ENCODE results near the gene TNNC2. TPM values are rescaled to one million over a fixed set of nuclear protein-coding genes. Genes with fewer than 3 reads are reported as not detected.

TNNC2 gene
- total and polyA plus RNA-seq, 2 of the 13 experiments (the other 11 are each of a cell fraction or from before 2014, with no cell fraction given): 1.8 to 4.7 TPM

DNA sequence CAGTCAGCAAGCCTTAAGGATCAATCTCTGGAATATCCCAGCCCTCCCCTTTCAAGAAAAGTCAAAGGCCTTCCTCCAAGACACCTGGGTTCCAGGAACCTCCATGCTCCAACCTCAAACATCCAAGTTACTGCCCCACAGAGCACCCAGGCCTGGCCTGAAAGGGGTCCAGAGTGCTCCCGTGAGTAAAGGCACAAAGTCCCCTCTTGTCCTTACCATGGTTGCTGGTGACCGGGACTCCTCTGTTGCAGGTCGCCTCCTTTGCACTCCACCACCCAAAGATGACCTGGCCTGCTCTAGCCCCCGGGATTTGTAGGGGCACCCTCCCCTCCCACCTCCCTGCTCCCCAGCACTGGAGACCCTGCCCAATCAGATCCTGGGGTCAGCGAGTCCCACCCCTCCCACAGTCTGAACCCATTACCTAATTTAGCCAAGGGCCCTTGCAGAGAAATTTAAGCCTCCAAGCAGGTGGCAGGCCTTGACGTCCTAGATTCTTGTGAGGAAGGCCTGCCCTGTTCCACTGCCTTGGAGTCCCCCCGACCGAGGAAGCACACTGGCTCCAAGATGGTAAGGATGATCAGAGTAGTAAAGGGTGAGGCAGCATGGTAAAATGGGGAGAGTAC, at the start of gene TNNC2 (continued):
- TF ChIP-seq, protein P1, sequence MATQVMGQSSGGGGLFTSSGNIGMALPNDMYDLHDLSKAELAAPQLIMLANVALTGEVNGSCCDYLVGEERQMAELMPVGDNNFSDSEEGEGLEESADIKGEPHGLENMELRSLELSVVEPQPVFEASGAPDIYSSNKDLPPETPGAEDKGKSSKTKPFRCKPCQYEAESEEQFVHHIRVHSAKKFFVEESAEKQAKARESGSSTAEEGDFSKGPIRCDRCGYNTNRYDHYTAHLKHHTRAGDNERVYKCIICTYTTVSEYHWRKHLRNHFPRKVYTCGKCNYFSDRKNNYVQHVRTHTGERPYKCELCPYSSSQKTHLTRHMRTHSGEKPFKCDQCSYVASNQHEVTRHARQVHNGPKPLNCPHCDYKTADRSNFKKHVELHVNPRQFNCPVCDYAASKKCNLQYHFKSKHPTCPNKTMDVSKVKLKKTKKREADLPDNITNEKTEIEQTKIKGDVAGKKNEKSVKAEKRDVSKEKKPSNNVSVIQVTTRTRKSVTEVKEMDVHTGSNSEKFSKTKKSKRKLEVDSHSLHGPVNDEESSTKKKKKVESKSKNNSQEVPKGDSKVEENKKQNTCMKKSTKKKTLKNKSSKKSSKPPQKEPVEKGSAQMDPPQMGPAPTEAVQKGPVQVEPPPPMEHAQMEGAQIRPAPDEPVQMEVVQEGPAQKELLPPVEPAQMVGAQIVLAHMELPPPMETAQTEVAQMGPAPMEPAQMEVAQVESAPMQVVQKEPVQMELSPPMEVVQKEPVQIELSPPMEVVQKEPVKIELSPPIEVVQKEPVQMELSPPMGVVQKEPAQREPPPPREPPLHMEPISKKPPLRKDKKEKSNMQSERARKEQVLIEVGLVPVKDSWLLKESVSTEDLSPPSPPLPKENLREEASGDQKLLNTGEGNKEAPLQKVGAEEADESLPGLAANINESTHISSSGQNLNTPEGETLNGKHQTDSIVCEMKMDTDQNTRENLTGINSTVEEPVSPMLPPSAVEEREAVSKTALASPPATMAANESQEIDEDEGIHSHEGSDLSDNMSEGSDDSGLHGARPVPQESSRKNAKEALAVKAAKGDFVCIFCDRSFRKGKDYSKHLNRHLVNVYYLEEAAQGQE (IDR thresholded peaks at IDR 0.05; ENCODE audit: borderline replicate concordance in 1 of 2, low read depth in 1 of 2, low read length in 2 of 2): no peak
- TF ChIP-seq IRF2 (CRISPR knock-in tag; IDR thresholded peaks at IDR 0.05) (no peak), POGZ (CRISPR knock-in tag; IDR thresholded peaks at IDR 0.05) (0 out of 2 replicates have a peak, but pooled peaks have one; percentile 22), PITX1 (CRISPR knock-in tag; IDR thresholded peaks at IDR 0.05) (no peak), ASH2L (IDR thresholded peaks at IDR 0.05; ENCODE audit: insufficient read length, low read depth, low read length) (peak; percentile 43), MAFF (IDR thresholded peaks at IDR 0.05; ENCODE audit: low read depth, low read length) (no peak), TAF15 (IDR thresholded peaks at IDR 0.05; ENCODE audit: low read depth, low read length, poor library complexity, severe bottlenecking) (no peak), KLF11 (CRISPR knock-in tag; IDR thresholded peaks at IDR 0.05) (no peak), ELF1 (CRISPR knock-in tag; IDR thresholded peaks at IDR 0.05) (0 out of 2 replicates have a peak, but pooled peaks have one; percentile 1), RAD21 (CRISPR knock-in tag; IDR thresholded peaks at IDR 0.05) (peak; percentile 1; the same call in 1 of the 2 replicates), TCF12 (IDR thresholded peaks at IDR 0.05) (no peak), TCF12 (CRISPR knock-in tag; IDR thresholded peaks at IDR 0.05) (0 out of 2 replicates have a peak, but pooled peaks have one; percentile 41), ZNF251 (CRISPR knock-in tag; IDR thresholded peaks at IDR 0.05) (no peak), ZNF644 (CRISPR knock-in tag; IDR thresholded peaks at IDR 0.05; ENCODE audit: low read depth) (0 out of 2 replicates have a peak, but pooled peaks have one; percentile 32), NFE2L2 (IDR thresholded peaks at IDR 0.05; ENCODE audit: low read length) (no peak), ZNF446 (CRISPR knock-in tag; IDR thresholded peaks at IDR 0.05) (no peak), ZNF143 (CRISPR knock-in tag; IDR thresholded peaks at IDR 0.05) (no peak), CC2D1A (CRISPR knock-in tag; IDR thresholded peaks at IDR 0.05) (no peak)
- TF ChIP-seq, protein P2, sequence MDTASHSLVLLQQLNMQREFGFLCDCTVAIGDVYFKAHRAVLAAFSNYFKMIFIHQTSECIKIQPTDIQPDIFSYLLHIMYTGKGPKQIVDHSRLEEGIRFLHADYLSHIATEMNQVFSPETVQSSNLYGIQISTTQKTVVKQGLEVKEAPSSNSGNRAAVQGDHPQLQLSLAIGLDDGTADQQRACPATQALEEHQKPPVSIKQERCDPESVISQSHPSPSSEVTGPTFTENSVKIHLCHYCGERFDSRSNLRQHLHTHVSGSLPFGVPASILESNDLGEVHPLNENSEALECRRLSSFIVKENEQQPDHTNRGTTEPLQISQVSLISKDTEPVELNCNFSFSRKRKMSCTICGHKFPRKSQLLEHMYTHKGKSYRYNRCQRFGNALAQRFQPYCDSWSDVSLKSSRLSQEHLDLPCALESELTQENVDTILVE (CRISPR knock-in tag; IDR thresholded peaks at IDR 0.05): no peak
- TF ChIP-seq, protein P3, sequence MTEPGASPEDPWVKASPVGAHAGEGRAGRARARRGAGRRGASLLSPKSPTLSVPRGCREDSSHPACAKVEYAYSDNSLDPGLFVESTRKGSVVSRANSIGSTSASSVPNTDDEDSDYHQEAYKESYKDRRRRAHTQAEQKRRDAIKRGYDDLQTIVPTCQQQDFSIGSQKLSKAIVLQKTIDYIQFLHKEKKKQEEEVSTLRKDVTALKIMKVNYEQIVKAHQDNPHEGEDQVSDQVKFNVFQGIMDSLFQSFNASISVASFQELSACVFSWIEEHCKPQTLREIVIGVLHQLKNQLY (CRISPR knock-in tag; IDR thresholded peaks at IDR 0.05): no peak
- TF ChIP-seq, protein P4, sequence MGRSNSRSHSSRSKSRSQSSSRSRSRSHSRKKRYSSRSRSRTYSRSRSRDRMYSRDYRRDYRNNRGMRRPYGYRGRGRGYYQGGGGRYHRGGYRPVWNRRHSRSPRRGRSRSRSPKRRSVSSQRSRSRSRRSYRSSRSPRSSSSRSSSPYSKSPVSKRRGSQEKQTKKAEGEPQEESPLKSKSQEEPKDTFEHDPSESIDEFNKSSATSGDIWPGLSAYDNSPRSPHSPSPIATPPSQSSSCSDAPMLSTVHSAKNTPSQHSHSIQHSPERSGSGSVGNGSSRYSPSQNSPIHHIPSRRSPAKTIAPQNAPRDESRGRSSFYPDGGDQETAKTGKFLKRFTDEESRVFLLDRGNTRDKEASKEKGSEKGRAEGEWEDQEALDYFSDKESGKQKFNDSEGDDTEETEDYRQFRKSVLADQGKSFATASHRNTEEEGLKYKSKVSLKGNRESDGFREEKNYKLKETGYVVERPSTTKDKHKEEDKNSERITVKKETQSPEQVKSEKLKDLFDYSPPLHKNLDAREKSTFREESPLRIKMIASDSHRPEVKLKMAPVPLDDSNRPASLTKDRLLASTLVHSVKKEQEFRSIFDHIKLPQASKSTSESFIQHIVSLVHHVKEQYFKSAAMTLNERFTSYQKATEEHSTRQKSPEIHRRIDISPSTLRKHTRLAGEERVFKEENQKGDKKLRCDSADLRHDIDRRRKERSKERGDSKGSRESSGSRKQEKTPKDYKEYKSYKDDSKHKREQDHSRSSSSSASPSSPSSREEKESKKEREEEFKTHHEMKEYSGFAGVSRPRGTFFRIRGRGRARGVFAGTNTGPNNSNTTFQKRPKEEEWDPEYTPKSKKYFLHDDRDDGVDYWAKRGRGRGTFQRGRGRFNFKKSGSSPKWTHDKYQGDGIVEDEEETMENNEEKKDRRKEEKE (IDR thresholded peaks at IDR 0.05): no peak
- TF ChIP-seq, protein P5, sequence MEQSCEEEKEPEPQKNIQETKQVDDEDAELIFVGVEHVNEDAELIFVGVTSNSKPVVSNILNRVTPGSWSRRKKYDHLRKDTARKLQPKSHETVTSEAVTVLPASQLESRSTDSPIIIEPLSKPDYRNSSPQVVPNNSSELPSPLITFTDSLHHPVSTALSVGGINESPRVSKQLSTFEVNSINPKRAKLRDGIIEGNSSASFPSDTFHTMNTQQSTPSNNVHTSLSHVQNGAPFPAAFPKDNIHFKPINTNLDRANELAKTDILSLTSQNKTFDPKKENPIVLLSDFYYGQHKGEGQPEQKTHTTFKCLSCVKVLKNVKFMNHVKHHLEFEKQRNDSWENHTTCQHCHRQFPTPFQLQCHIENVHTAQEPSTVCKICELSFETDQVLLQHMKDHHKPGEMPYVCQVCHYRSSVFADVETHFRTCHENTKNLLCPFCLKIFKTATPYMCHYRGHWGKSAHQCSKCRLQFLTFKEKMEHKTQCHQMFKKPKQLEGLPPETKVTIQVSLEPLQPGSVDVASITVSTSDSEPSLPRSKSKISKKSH (CRISPR knock-in tag; IDR thresholded peaks at IDR 0.05; ENCODE audit: borderline replicate concordance): 0 out of 2 replicates have a peak, but pooled peaks have one; percentile 10
